Right forelimb (tissue), 1 donor: Measurements from ENCODE around the gene NUAK1.

Experiments
- DNase-seq: peaks from one replicate; pipeline ENCODE4 v3.0.0-alpha.2; 2018

The NUAK1 gene

GRCh38 chr12:106054049-106054448 is 84.7 kb downstream of the NUAK1 start:
- DNase-seq: no peak

- DNase-seq: no peak
Measured at GRCh38 chr12:106051853-106052531, 86.8 kb downstream of the NUAK1 start.

- DNase-seq: no peak
Measured at GRCh38 chr12:106049546-106049945, 89.2 kb downstream of the NUAK1 start.

- DNase-seq: no peak
Measured at GRCh38 chr12:106049105-106049504, 89.6 kb downstream of the NUAK1 start.

- no peak for DNase-seq
Measured at GRCh38 chr12:106048676-106049075, 90.1 kb downstream of the NUAK1 start.

GRCh38 chr12:106048016-106048415 is 90.7 kb downstream of the NUAK1 start:
- DNase-seq: no peak

GRCh38 chr12:106046947-106047346 is 91.8 kb downstream of the NUAK1 start:
- no peak for DNase-seq

GRCh38 chr12:106046301-106046846 is 92.4 kb downstream of the NUAK1 start:
- no peak for DNase-seq

GRCh38 chr12:106045251-106045674 is 93.5 kb downstream of the NUAK1 start:
- no peak for DNase-seq

GRCh38 chr12:106044773-106045172 is 94.0 kb downstream of the NUAK1 start:
- no peak for DNase-seq

GRCh38 chr12:106042037-106042436 is 96.7 kb downstream of the NUAK1 start:
- no peak for DNase-seq

GRCh38 chr12:106040521-106040920 is 98.2 kb downstream of the NUAK1 start:
- DNase-seq: no peak

GRCh38 chr12:106039646-106040404 is 98.9 kb downstream of the NUAK1 start:
- DNase-seq: no peak

GRCh38 chr12:106039242-106039641 is 99.5 kb downstream of the NUAK1 start:
- no peak for DNase-seq

- no peak for DNase-seq
Measured at GRCh38 chr12:106037524-106038298, 101.0 kb downstream of the NUAK1 start.

- no peak for DNase-seq
Measured at GRCh38 chr12:106035421-106035820, 103.3 kb downstream of the NUAK1 start.

- DNase-seq: no peak
Measured at GRCh38 chr12:106034316-106034715, 104.4 kb downstream of the NUAK1 start.

- no peak for DNase-seq
Measured at GRCh38 chr12:106033161-106033675, 105.5 kb downstream of the NUAK1 start.

- no peak for DNase-seq
Measured at GRCh38 chr12:106032623-106032925, 106.2 kb downstream of the NUAK1 start.

- no peak for DNase-seq
Measured at GRCh38 chr12:106031761-106032622, 106.8 kb downstream of the NUAK1 start.

- DNase-seq: no peak
Measured at GRCh38 chr12:106030210-106031071, 108.3 kb downstream of the NUAK1 start.
